CD14-positive monocyte (primary cell): ENCODE data around the gene SEC16A. TPM values are rescaled to one million over a fixed set of nuclear protein-coding genes. Genes with fewer than 3 reads are reported as not detected.
A peak's percentile ranks its signal among the peaks of the same experiment; 100 is the strongest.

Experiments
- DNase-seq, 3 donors: peaks; one replicate each; pipeline ENCODE4 v3.0.0-alpha.2; 2011 to 2022
- H2AFZ ChIP-seq: 2 replicates; pipeline ENCODE4 v1.6.0; 2012; ENCODE audit warnings: mild to moderate bottlenecking, low read depth, low read length, inconsistent platforms; ENCODE audit not compliant: insufficient read depth, poor library complexity, severe bottlenecking
- H3K27ac ChIP-seq, 2 donors: 1 replicate in 1 of 2; 2 replicates in 1 of 2; pipeline ENCODE4 v1.5.1; 2012 to 2013; ENCODE audit warnings: low read length in 2 of 2, control low read depth in 1 of 2, inconsistent platforms in 1 of 2, low read depth in 1 of 2, mild to moderate bottlenecking in 1 of 2
- H3K27me3 ChIP-seq, 2 donors: one replicate each; pipeline versions ENCODE4 v1.6.0 to v1.6.1; 2011 to 2013; ENCODE audit warnings: low read length in 2 of 2; ENCODE audit not compliant: control insufficient read depth in 2 of 2, insufficient read depth in 2 of 2
- H3K36me3 ChIP-seq, 2 donors: replicated peaks in 1 of 2; 1 replicate in 1 of 2; 2 replicates in 1 of 2; pipeline versions ENCODE4 v1.5.1 to v1.6.1; 2012 to 2013; ENCODE audit warnings: low read length in 2 of 2, control low read depth in 1 of 2, inconsistent platforms in 1 of 2, mild to moderate bottlenecking in 1 of 2; ENCODE audit not compliant: insufficient read depth in 2 of 2, control insufficient read depth in 1 of 2
- H3K4me1 ChIP-seq, 2 donors: 1 replicate in 1 of 2; 2 replicates in 1 of 2; pipeline versions ENCODE4 v1.5.1 to v1.6.1; 2012 to 2013; ENCODE audit warnings: low read length in 2 of 2, control low read depth in 1 of 2, inconsistent platforms in 1 of 2, mild to moderate bottlenecking in 1 of 2, moderate library complexity in 1 of 2; ENCODE audit not compliant: insufficient read depth in 2 of 2, control insufficient read depth in 1 of 2
- H3K4me2 ChIP-seq: replicated peaks from 2 replicates; pipeline ENCODE3; 2012; ENCODE audit warnings: low read length, moderate library complexity, mild to moderate bottlenecking; ENCODE audit not compliant: poor library complexity, severe bottlenecking; ENCODE audit errors: extremely low read depth
- H3K4me3 ChIP-seq, 3 experiments: fragments of 200-600 bp in 1 of 3; sonication (generic) in 1 of 3; replicated peaks in 1 of 3; 1 replicate in 2 of 3; 2 replicates in 1 of 3; pipeline ENCODE4 v1.5.1; 2011 to 2013; ENCODE audit warnings: low read length in 3 of 3, mild to moderate bottlenecking in 3 of 3, control low read depth in 2 of 3, low read depth in 2 of 3, inconsistent platforms in 1 of 3, moderate library complexity in 1 of 3
- H3K79me2 ChIP-seq: 2 replicates; pipeline ENCODE4 v1.6.0; 2012; ENCODE audit warnings: mild to moderate bottlenecking, control low read depth, inconsistent platforms, low read length, moderate library complexity; ENCODE audit not compliant: insufficient read depth
- H3K9ac ChIP-seq: 2 replicates; pipeline ENCODE4 v1.6.0; 2017; ENCODE audit warnings: low read length, mild to moderate bottlenecking; ENCODE audit not compliant: insufficient read depth, poor library complexity, severe bottlenecking
- H3K9me3 ChIP-seq, 2 donors: replicated peaks in 1 of 2; 1 replicate in 1 of 2; 2 replicates in 1 of 2; pipeline versions ENCODE4 v1.5.1 to v1.6.1; 2012 to 2013; ENCODE audit warnings: low read length in 2 of 2, control low read depth in 1 of 2; ENCODE audit not compliant: control insufficient read depth in 1 of 2, insufficient read depth in 1 of 2
- H4K20me1 ChIP-seq: 2 replicates; pipeline ENCODE4 v1.6.0; 2012; ENCODE audit warnings: mild to moderate bottlenecking, low read length, control low read depth, moderate library complexity; ENCODE audit not compliant: insufficient read depth
- H3K27ac Mint-ChIP-seq, 7 donors: one replicate each; pipeline ENCODE4 v1.8.0; 2020; ENCODE audit warnings: mild to moderate bottlenecking in 7 of 7, mixed read lengths in 7 of 7, moderate library complexity in 6 of 7, inconsistent platforms in 2 of 7
- H3K27me3 Mint-ChIP-seq, 3 donors: one replicate each; pipeline ENCODE4 v1.8.0; 2021 to 2022; ENCODE audit warnings: low read depth in 3 of 3, mild to moderate bottlenecking in 3 of 3, mixed read lengths in 3 of 3, moderate library complexity in 3 of 3, inconsistent platforms in 1 of 3
- H3K36me3 Mint-ChIP-seq, 2 donors: one replicate each; pipeline ENCODE4 v1.8.0; 2020; ENCODE audit warnings: mixed read lengths in 2 of 2, inconsistent platforms in 1 of 2, mild to moderate bottlenecking in 1 of 2
- H3K4me1 Mint-ChIP-seq: one replicate; pipeline ENCODE4 v1.8.0; 2020; ENCODE audit warnings: mild to moderate bottlenecking, mixed read lengths
- H3K4me3 Mint-ChIP-seq, 2 donors: one replicate each; pipeline ENCODE4 v1.8.0; 2020; ENCODE audit warnings: mild to moderate bottlenecking in 2 of 2, mixed read lengths in 2 of 2, moderate library complexity in 1 of 2
- H3K9me3 Mint-ChIP-seq, 7 donors: one replicate each; pipeline ENCODE4 v1.8.0; 2020 to 2022; ENCODE audit warnings: mixed read lengths in 7 of 7, mild to moderate bottlenecking in 6 of 7, moderate library complexity in 6 of 7, inconsistent platforms in 2 of 7
- CTCF ChIP-seq: fragments of 200-600 bp; IDR thresholded peaks from one replicate; pipeline ENCODE4 v1.8.0; 2022; ENCODE audit warnings: antibody characterized with exemption, mild to moderate bottlenecking
- WGBS: methylation state at CpG from one replicate; pipeline ENCODE4 v1.1.5; 2013; ENCODE audit warnings: missing lambda C conversion rate; ENCODE audit not compliant: insufficient coverage; 5-methylcytosine and 5-hydroxymethylcytosine counted together
- intact Hi-C, 2 donors: fragments of 100-400 bp; cut with micrococcal nuclease; formaldehyde crosslinking; loops; one replicate each; pipeline versions ENCODE4 v1.15.0 to v1.15.1; 2023
- polyA plus RNA-seq, 3 donors: library from polyadenylated mRNA; depleted of rRNA in 1 of 3; unstranded in 2 of 3; stranded (reverse) in 1 of 3; fragments of 300-500 nt in 2 of 3; fragments of >200 nt in 1 of 3; fragmentation: Illumina TruSeq in 2 of 3; gene quantifications; 1 replicate in 2 of 3; 2 replicates in 1 of 3; pipeline ENCODE4 v1.2.3, GENCODE V29; 2012 to 2021

Gene SEC16A
- polyA plus RNA-seq, 3 donors = 11.1 to 36.8 (median 19.1) TPM

- DNase-seq = no peak
- intact Hi-C loops = loop anchor here in 1 of 2 donors (5.0 kb wide), 1 partner anchor 42 kb away; the partner anchor contains the start of gene DNLZ
- Mint-ChIP-seq H3K4me3 (no peak overlapping the region), H3K27me3 (peaks cover 0 to 7% (median 2%) of the 10 kb centered on the region in 3 donors), H3K36me3 (peaks cover 37 to 62% of the 10 kb centered on the region in 2 donors), H3K27ac (peak overlapping the region in 3 of 7 donors; percentile 37 to 74 (median 54)), H3K4me1 (peaks cover 20% of the 10 kb centered on the region), H3K9me3 (peaks cover 0 to 2% (median 0%) of the 10 kb centered on the region in 7 donors)
- no peak overlapping the region for H3K4me3 ChIP-seq
- no peaks in the 10 kb centered on the region for H3K27me3 ChIP-seq
- H4K20me1 ChIP-seq = peaks cover 3% of the 10 kb centered on the region
- H3K79me2 ChIP-seq = peaks cover 5% of the 10 kb centered on the region
- no peak overlapping the region for H3K27ac ChIP-seq
- no peak overlapping the region for H3K9ac ChIP-seq
- H3K36me3 ChIP-seq = peaks cover 43 to 55% of the 10 kb centered on the region in 2 donors
- TF ChIP-seq CTCF = no peak
- no peaks in the 10 kb centered on the region for H3K9me3 ChIP-seq
- WGBS = 95% methylated on average over 14 of the region's 14 CpGs
- peaks cover 11 to 16% of the 10 kb centered on the region in 2 donors for H3K4me1 ChIP-seq
- no peak overlapping the region for H3K4me2 ChIP-seq
- H2AFZ ChIP-seq = no peak overlapping the region
Observed at GRCh38 chr9:136404801-136405136, 78.1 kb downstream of the SEC16A start.

DNA sequence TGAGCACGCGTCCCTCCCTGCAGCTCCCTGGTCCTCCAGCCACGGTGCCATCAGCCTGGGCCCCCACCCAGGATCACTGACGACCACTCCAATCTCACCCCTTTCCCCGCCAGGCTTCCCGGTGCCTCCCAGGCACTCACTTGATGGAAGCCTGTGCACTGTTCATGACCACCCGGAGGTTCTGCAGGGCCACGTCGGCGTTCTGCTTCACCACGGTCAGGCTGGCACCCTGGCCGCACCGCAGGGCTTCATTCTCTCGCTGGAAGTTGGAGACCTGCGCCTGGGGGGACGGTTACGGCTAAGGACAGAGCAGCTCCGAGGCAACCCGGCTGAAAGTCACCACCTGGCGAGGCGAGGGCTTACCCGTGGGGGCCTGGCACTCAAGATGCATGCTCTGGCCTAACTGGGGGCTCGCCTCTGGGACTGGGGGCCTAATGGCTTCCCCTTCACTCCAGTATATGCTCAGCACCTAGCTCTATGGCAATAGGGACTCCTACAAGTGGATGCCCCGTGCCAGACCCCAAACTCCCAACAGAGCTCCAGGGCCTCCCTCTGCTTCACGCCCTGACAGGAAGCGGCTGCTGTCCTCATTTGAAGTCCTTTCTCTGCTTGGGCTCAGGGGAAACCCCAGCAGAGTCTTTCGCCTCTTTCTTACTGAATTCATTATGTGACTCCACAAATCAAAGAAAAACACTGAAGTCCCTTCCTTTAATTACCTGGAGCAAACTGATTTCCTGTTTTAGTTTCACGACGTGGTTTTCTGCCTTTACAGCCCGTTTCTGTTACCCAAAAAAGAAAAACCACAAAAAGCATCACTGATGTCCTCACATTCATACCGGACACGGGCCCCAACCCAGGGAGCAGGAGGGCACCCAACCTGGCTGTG, 78.7 kb downstream of the SEC16A start:
- Histone ChIP-seq H3K4me1 (peaks cover 10 to 16% of the 10 kb centered on the region in 2 donors), H3K36me3 (peaks cover 43 to 55% of the 10 kb centered on the region in 2 donors), H3K27me3 (no peaks in the 10 kb centered on the region), H3K79me2 (peaks cover 5% of the 10 kb centered on the region), H2AFZ (no peak overlapping the region), H4K20me1 (peaks cover 7% of the 10 kb centered on the region), H3K9ac (no peak overlapping the region), H3K4me3 (no peak overlapping the region), H3K27ac (no peak overlapping the region), H3K9me3 (no peaks in the 10 kb centered on the region), H3K4me2 (no peak overlapping the region)
- Mint-ChIP-seq H3K4me3 (no peak overlapping the region), H3K36me3 (peaks cover 37 to 62% of the 10 kb centered on the region in 2 donors), H3K4me1 (peaks cover 17% of the 10 kb centered on the region), H3K27me3 (peaks cover 0 to 4% (median 2%) of the 10 kb centered on the region in 3 donors), H3K27ac (peak overlapping the region in 3 of 7 donors; percentile 41 to 74 (median 67)), H3K9me3 (peaks cover 0 to 2% (median 0%) of the 10 kb centered on the region in 7 donors)
- no peak for DNase-seq
- 82% methylated on average over 32 of the region's 32 CpGs for WGBS
- no peak for TF ChIP-seq CTCF
- intact Hi-C loops = loop anchor here in 1 of 2 donors (5.0 kb wide), 1 partner anchor 42 kb away; the partner anchor contains the start of gene DNLZ
